ENCODE data around the gene MACROD2.

The MACROD2 gene

DNA sequence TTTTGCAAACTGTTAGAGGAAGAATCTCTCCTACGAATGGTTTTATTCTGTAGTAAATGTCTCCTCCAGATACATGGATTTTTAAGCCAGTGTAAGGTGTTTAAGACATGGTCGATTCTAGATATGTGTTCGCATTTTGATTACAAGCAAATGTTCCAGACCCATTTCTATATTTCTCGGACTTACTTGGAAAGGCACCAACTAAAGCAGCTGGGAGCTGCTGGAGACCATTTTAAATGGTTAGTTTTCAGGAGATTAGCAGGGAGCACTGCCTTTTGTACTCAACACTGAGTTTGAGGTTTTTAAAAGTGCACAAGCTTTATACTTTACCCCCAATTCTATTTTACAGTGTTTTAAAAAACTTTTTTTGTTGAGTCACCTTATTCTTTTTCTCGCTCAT lies 1720.9 kb downstream of the MACROD2 start:
- in situ Hi-C loops (cut with HindIII; ENCODE audit: low sequenced_read_pairs), result no loop called here

DNA sequence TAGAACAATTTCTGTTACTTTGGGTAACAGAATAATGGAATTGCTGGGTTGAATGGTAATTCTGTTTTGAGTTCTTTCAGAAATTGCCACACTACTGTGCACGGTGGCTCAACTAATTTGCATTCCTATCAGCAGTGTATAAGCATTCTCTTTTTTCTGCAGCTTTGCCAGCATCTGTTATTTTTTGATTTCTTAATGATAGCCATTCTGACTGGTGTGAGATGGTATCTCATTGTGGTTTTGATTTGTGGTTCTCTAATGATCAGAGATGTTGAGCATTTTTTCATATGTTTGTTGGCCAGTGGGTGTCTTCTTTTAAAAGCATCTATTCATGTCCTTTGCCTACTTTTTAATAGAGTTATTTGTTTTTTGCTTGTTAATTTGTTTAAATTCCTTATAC lies 1731.1 kb downstream of the MACROD2 start:
- in situ Hi-C loops (cut with HindIII; ENCODE audit: low sequenced_read_pairs), result no loop called here

DNA sequence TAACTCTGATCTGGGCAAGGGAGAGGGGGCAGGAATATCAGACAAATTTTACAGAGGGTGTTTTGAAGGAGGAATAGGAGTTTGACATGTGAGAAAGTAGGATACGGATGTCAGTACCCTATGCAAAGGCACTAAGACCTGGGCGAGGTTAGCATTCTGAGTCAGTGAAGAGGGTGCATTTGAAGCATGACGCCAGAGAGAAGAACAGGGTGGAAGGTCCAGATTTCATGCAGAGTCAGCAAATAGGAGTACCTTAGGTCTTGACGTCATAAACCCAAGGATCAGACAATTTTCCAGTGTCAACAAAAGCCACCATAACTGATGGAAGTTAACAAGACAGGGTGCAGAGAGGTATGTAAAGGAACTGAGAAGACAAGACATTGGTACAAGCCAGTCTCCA lies 1738.7 kb downstream of the MACROD2 start:
- in situ Hi-C loops (cut with HindIII; ENCODE audit: low sequenced_read_pairs), result no loop called here

DNA sequence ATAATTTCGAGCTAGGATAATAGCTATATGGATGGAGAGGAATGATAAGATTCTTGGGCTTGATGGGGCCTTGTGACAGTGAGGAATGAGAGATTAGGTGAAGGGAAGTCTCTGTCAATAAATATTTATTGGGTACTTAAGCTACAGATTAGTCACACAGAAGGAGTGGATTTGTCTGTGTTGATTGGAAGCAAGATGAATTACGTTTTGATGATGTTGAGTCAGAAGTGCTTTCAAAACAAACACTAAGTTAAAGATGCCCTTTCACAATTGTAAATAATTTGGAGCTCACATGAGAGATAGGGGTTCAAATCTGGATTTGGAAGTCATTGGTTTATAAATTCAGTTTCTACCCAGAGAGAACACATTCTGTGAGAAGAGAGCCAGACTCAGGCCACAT lies 1743.7 kb downstream of the MACROD2 start:
- in situ Hi-C loops (cut with HindIII; ENCODE audit: low sequenced_read_pairs), result no loop called here

DNA sequence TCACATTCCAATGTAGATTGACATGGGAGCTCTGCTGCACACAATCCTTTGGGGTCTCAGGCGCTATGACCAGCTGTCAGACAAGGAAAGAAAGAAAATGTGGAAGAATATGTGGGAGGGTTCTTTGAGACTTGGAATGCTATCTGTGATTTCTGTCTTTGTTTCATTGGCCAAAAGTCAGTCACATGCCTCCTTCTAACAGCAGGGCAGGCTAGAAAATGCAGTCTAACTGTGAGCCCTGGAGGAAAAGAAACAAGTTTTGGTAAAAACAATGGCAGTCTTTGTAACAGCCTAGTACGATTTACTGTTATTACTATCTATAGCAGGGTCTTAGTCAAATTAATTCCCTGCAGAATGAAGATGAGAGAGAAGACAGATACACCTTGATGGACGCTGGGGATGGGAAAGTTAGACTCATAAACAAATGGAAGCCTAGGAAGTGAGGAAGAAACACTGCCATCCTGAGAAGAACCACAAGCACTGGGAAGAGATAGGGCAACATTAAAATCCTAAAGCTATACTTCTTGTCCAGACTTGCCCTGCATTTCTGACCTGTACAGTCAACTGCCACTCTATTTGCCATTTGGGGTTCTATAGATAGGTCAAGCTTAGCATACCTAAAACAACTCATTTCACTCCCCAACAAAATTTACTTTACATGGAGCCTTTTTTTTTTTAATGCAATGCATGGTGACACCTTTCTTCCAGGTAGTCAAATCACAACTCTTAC lies 1744.9 kb downstream of the MACROD2 start:
- in situ Hi-C loops (cut with HindIII; ENCODE audit: low sequenced_read_pairs), result no loop called here

DNA sequence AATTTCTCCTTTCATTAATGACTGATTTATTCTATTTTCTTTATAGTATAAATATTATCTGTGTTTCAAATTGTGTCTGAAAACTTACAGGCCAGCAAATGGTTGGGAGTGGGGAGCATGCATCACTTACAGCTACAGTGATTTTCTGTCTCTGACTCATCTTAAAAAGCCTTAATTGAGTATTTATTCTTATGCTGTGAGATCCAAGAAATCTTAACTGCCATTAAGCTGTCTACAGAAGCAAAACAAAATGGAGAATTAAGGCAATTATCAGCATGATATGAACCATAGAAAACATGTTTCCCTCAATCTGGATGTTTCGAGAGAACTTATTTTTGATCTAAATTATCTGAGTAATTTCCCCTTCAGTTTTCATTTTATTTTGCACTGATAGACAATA lies 1746.8 kb downstream of the MACROD2 start:
- in situ Hi-C loops (cut with HindIII; ENCODE audit: low sequenced_read_pairs), result no loop called here

DNA sequence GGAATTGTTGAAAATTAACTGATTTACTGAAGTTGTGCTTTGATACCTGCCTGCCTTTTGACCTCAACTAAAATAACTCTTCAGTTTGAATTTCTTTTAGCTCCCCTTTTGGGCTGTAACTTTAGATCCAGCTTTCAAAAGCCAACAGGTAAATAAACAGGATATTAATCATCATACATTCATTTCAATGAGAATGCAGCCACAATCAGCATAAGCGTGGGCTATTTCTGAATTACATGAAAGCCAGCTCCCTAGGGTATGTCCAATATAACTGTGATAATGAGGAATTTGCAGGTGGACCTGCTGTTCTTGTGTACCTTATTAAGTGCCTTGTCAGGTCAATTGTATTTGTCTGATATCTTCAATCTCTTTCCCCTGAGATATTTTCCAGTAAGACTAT lies 1747.3 kb downstream of the MACROD2 start:
- in situ Hi-C loops (cut with HindIII; ENCODE audit: low sequenced_read_pairs), result no loop called here

DNA sequence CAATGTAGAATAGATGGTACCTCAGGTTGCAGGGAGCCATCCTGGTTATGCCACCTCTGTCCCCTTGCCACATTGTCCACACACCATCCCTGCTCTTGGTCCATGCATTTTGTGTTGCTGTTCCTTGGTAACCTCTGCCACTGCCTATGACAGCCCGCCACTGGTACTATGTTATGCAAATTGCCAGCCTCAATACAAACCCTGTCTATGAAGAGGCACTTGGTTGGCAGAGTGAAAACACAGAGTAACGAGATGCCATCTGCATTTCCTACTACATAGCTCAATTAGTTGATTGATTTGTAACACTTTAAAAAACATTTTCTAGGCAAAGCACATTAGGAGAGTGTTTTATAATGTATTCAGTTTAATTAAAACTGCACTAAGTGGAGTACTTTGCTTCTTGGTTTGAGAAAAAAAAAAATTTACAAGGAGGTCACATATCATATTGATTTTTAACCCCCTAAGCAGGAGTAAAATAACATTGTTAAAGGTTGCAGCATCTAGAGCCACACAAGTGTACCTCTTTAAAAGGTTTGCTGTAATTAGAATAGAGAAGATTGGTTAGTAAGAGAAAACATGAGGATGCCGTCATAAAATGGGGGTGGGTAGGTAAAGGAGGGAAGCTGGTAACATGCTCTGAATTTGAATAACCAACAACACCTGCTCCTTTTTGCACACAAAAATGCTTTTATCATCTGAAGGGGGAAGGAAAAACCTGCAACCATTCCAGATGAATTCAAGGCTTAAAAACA lies 1760.9 kb downstream of the MACROD2 start:
- in situ Hi-C loops (cut with HindIII; ENCODE audit: low sequenced_read_pairs), result no loop called here

DNA sequence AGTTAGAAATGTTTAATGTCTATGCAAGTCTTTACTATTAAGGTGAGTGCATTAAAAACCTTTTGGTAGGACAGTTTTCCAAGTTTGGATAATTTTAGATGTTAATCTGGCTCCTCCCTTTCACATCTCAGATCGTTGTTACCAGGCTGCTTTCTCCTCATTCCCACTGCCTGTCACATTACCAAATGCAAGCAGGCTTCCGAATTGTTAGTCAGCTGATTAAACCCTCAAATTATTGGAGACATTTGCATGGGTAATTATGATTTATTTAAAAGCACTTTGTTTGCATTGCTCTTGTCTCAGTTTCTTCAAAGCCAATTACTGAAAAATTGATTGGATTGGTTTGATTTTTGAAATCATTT lies 1761.4 kb downstream of the MACROD2 start:
- in situ Hi-C loops (cut with HindIII; ENCODE audit: low sequenced_read_pairs), result no loop called here

DNA sequence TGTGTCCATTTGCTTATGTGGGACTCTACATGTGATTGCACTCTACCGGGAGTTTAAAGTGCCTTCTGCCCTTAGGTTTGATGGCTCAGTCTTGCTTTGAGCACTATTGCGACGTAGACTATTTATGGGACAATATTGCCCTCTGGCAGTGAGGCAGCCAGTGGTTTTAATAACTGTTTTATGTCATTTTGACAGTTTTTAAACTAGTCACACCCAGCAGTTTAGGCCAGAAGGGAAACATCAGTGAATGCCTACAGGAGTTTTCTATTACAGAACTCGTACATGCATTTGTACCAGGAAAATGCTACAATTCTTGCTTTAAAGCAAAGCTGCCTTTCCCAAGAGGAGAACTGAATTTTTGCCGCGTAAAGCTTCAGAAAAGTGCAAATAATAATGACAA lies 1764.3 kb downstream of the MACROD2 start:
- in situ Hi-C loops (cut with HindIII; ENCODE audit: low sequenced_read_pairs), result no loop called here

DNA sequence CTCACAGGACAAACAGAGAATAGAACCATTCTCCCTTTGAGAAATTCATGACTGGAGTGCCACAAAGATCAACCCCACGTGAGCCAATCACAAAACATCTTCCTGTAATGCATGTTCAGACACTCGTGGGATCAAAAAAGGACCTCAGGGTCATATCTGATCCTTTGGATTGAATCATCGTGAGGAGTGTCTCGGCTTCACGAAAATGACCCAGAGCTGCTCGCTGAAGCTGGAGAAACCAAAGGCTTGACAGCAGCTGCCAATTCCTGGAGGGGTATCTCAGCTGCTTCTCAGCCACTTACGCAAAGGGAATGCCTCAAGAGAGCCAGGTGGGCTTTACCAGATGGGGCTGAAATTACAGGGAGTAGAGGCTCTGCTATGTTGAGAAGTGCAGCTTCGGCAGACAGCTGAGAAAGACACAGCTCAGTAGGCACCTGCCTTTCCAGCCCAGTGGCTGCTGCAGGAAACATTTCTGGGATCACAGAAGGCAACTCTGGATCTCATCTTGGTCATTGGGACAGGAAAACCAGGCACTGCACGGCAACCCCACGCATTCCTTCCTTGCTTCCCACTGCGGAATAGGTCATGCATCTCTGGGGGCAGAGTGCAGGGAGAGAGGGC lies 1764.8 kb downstream of the MACROD2 start:
- in situ Hi-C loops (cut with HindIII; ENCODE audit: low sequenced_read_pairs), result no loop called here

DNA sequence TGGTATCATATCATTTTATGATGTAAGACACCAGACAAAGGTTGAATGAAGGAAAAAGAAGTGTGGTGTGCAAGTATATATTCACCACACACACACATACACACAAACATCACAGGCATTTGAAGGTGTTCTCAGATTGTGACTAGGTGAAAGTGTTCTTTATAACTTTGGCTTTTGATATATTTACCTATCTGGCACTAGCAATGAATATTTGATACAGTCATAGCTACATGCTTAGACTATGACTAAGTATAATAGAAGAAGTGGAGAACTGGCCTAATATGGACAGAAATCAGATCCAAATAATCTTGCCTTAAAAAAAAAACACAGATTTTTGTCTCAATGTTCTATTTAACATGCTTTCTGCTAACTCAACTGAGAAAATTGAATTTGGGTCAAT lies 1768.0 kb downstream of the MACROD2 start:
- in situ Hi-C loops (cut with HindIII; ENCODE audit: low sequenced_read_pairs), result no loop called here

DNA sequence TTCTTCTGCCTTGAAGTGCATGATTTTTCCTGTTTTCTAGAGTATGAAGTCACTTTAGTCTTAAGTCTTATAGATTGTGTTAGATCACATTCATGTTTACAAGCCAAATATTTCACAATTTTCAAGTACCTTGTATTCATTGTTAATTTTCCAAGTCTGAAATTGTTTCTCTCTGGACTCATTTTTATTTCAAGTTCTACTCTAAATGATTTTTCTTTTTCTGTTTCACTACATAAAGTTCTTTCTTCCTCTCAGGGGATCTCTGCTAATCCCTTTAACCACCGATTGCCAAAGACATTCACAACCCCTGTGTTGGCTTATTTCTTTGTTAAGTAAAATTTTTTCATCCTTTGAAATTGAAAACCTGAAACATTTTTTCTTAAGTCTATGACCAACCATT lies 1772.3 kb downstream of the MACROD2 start:
- in situ Hi-C loops (cut with HindIII; ENCODE audit: low sequenced_read_pairs), result no loop called here

DNA sequence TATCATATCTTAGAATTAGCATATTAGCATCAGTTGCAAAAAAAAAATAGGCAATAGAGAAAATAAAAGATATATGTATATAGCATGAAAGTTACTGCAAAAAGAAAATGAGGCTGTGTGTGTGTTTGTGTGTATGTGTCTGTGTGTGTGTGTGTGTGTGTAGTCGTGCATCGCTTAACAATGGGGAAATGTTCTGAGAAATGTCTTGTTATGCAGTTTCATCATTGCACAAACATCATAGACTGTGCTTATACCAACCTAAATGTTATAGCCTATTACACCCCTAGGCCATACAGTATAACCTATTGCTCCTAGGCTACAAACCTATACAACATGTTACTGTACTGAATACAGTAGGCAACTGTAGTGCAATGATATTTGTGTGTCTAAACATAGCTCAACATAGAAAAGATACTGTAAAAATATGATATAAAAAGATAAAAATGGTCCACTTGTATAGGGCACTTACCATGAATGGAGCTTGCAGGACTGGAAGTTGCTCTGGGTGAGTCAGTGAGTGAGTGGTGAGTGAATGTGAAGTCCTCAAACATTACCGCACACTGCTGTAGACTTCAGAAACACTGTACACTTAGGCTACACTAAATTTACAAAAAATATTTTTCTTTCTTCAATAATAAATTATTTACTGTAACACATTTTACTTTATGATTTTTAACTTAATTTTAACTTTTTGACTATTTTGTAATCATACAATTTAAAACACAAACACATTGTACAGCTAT lies 1772.9 kb downstream of the MACROD2 start:
- in situ Hi-C loops (cut with HindIII; ENCODE audit: low sequenced_read_pairs), result no loop called here

DNA sequence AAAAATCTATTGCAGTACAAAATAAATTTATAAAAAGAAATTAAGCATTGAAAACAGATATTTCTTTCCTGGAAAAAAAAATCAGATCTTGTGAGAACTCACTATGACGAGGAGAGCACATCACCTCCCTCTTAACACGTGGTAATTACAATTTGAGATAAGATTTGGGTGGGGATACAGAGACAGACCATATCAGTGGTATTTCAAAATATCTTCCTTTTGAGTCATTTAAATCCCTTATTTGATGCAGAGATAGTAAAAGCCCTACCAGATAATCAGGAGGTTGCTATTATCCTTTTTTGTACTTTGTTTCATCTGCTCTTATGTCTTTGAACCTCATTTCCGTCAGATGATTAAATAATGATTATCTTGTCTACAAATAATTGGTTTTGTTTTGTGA lies 1777.5 kb downstream of the MACROD2 start:
- in situ Hi-C loops (cut with HindIII; ENCODE audit: low sequenced_read_pairs), result no loop called here

DNA sequence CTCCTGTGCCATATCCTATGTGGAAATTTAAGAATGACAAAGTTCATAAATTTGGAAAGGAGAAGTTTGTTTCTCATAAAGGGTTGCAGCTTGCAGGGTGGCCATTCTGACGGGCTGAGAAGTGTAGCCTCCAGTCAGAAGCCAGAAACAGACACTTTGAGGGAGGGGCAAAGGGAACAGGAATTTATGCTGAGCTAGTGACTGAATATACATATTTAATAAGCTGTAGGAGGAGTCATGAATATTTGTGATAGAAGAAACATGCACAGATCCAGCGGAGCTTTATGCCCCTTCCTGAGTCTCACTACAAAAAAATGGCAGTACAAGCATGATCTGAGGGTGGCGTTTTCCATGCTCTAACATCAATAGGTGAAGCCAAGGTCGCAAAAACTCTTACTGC lies 1779.6 kb downstream of the MACROD2 start:
- in situ Hi-C loops (cut with HindIII; ENCODE audit: low sequenced_read_pairs), result no loop called here

DNA sequence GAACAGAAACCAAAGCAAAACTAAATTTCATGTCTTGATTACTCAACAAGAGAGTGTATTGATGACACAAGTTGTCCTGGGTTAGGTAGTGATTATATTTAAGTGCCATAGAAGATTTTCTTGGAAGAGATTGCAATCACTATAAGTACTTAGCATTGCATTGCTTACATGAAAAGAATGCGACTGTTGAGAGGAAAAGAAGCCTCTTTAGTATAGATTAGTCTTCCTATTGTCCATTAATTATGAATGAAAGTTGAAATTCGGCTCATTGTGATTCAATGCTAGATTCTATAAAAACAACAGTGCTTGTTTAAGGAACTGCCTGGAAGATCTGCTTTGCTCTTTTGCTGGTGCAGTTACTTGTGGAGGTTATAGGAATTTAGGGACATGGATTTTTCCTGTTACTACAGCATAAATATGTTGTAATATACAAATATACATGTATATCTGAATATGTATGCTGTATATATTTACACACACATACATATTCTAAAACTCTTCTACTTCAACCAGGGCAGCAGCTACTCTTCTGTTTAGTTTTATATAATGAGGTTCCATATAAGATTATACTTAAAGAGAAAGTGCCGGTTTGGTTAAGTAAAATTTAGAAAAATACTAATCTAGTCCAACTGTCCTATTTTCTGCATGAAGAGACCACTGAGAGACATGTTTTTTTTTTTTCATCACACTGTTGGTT lies 1781.6 kb downstream of the MACROD2 start:
- in situ Hi-C loops (cut with HindIII; ENCODE audit: low sequenced_read_pairs), result no loop called here

DNA sequence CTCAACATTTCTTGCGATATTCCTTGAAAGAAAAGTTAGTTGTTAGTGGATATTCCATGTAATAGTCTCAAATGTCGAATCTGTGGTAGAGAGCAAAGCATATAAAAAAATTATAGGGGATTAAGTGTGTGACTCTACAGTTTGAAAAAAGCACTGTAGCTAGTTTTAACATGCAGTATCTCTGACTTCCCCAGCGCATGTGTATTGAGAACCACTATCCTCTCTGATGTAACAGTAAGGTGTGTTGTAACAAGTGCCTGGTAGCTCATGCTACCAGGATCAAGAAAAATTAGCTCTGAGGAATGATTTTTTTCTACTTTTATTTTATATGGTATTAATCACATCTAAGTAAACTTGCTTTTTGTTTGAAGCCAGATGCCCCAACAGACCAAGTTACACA lies 1788.7 kb downstream of the MACROD2 start:
- in situ Hi-C loops (cut with HindIII; ENCODE audit: low sequenced_read_pairs), result no loop called here

DNA sequence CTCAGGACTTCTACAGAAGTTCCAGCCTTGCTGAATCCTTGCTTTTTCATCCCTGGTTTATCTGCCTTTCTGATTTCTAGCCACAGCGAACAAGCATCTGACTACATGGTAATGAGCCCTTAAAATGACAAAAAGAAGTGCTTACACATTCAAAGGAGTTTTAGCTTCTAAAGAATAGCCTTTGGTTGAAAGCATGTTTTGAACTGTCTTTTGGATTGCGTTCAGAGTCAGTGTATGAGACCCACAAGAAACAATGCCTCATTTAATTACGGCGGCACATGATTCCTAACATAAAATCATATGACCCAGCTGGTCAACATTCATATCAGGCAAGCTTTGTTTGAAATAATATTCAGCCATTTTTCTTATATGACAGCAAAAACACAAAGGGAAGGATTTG lies 1793.8 kb downstream of the MACROD2 start:
- in situ Hi-C loops (cut with HindIII; ENCODE audit: low sequenced_read_pairs), result no loop called here

DNA sequence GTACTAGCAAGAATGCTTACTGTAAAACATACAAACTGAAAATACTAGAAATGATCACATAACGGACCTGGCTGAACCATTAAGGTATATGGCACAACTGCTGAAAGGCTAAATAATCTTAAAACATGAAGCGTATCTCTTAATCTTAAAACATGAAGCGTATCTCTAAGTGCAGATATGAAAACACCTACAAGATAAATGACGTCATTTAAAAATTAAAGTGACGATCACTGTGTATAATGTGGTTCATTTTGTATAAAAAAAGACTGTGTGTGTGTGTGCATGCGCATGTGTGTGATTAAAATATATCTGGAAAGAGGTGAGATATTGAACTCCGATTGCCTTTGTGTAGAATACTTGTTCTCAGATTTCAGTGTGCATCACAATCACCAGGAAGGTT lies 1797.5 kb downstream of the MACROD2 start:
- in situ Hi-C loops (cut with HindIII; ENCODE audit: low sequenced_read_pairs), result no loop called here

DNA sequence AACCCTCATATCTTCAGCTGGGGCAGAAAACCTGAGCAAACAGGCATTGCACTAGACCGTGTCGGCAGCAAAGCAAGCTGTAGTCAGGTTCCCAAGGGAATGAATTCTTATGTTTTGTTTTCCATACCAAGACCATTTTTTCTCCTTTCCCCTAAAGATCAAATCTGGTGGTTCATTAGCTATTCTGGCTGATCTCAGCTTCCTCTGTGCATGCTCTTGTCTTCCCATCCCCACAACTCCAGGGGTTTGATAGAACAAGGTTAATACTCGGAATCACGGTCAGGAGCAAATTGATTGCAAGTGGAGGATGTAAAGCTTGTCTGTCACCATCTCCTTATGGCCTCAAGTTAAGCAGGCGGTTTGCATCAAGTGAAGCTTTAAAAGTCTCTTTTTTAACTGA lies 1799.1 kb downstream of the MACROD2 start:
- in situ Hi-C loops (cut with HindIII; ENCODE audit: low sequenced_read_pairs), result no loop called here
